Ishikawa (cell line): ENCODE measurements around the gene ENOX1.

ENCODE experiments used
- CEBPB ChIP-seq: IDR thresholded peaks from 2 replicates; pipeline ENCODE4 v1.6.1; 2012
- CREB1 ChIP-seq: IDR thresholded peaks from 2 replicates; pipeline ENCODE4 v1.6.1; 2012; ENCODE audit warnings: low read depth
- EGR1 ChIP-seq: IDR thresholded peaks from 2 replicates; pipeline ENCODE4 v1.6.1; 2012
- EP300 ChIP-seq: IDR thresholded peaks from 2 replicates; pipeline ENCODE4 v1.6.1; 2012; ENCODE audit warnings: borderline replicate concordance
- FOXM1 ChIP-seq: IDR thresholded peaks from 2 replicates; pipeline ENCODE4 v1.6.1; 2012; ENCODE audit warnings: low read depth, borderline replicate concordance
- MAX ChIP-seq: IDR thresholded peaks from 2 replicates; pipeline ENCODE4 v1.6.1; 2012
- NFIC ChIP-seq: IDR thresholded peaks from 2 replicates; pipeline ENCODE4 v1.6.1; 2012
- RAD21 ChIP-seq: IDR thresholded peaks from 2 replicates; pipeline ENCODE4 v1.6.1; 2012; ENCODE audit warnings: low read depth
- REST ChIP-seq: IDR thresholded peaks from 2 replicates; pipeline ENCODE4 v1.6.1; 2012; ENCODE audit warnings: low read depth, mild to moderate bottlenecking
- TAF1 ChIP-seq: IDR thresholded peaks from 2 replicates; pipeline ENCODE4 v1.6.1; 2012; ENCODE audit warnings: low read depth, mild to moderate bottlenecking
- TCF12 ChIP-seq: IDR thresholded peaks from 2 replicates; pipeline ENCODE4 v1.6.1; 2012; ENCODE audit warnings: low read depth
- TEAD4 ChIP-seq: IDR thresholded peaks from 2 replicates; pipeline ENCODE4 v1.6.1; 2012
- USF1 ChIP-seq: IDR thresholded peaks from 2 replicates; pipeline ENCODE4 v1.6.1; 2012
- YY1 ChIP-seq: IDR thresholded peaks from 2 replicates; pipeline ENCODE4 v1.6.1; 2012; ENCODE audit warnings: low read depth
- ZBTB7A ChIP-seq: IDR thresholded peaks from 2 replicates; pipeline ENCODE4 v1.6.1; 2012; ENCODE audit warnings: low read depth

Gene ENOX1

GRCh38 chr13:43543331-43543730 is 243.4 kb downstream of the ENOX1 start:
- no peak for TF ChIP-seq YY1
- TF ChIP-seq CEBPB, result no peak
- TF ChIP-seq RAD21, result no peak
- TF ChIP-seq CREB1, result no peak
- TF ChIP-seq REST, result no peak
- no peak for TF ChIP-seq EP300
- no peak for TF ChIP-seq TCF12

- TF ChIP-seq TAF1 (no peak), CREB1 (no peak), USF1 (no peak), REST (no peak)
Measured at GRCh38 chr13:43537124-43537523, 249.6 kb downstream of the ENOX1 start.

GRCh38 chr13:43529796-43530195 is 257.0 kb downstream of the ENOX1 start:
- TF ChIP-seq CREB1 (no peak), ZBTB7A (no peak), FOXM1 (no peak), TCF12 (no peak), TEAD4 (no peak), REST (no peak)

- TF ChIP-seq TEAD4 (no peak), NFIC (no peak), ZBTB7A (no peak), REST (no peak), MAX (no peak), CREB1 (no peak), EGR1 (no peak), TCF12 (no peak), CEBPB (no peak), EP300 (no peak), YY1 (no peak), FOXM1 (no peak), RAD21 (no peak), USF1 (no peak), TAF1 (no peak)
Measured at GRCh38 chr13:43528992-43529391, 257.8 kb downstream of the ENOX1 start.
